ENCODE results near the gene SLC35E4.

Gene SLC35E4

DNA sequence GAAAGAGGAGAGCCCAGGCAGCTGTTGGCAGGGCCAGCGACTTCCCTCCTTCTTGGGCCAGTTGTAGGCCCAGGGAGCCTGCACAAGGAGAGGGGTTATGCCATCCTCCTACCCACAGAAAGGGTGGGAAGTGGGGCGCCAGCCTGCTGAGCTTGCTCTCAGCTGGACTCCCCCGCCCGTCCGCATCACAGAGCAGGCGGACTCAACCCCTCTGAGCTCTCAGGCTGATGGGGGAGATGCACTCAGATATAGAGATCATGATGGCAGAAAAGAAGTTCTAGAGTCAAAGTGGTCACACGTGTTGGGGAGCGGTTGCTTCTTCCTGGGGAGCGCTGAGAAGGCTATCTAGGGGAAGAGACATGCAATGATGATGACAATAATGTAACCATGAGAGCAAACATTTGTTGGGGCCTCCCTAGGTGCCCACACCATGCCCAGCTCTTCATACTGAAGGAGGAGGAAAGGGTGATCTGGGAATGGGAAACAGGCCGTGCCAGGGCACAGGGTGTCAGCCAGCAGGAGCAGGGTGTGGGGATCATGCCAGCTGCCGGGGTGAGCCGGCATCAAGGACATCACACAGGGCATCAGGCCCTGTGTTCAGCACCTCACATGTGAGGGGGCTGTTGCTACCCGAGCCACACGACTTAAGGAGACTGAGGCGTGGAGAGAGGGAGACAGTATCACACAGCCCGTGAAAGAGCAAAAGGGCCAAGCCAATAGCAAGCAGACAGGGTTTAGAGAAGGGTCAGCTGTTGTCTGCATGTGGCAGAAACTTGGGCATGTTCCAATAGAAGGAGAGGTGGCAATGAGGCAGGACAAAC lies 7.7 kb downstream of the SLC35E4 start:
- H3K4me3 ChIP-seq (ENCODE audit: low read depth, low read length) = no peak overlapping the region
- TF ChIP-seq, protein P1, sequence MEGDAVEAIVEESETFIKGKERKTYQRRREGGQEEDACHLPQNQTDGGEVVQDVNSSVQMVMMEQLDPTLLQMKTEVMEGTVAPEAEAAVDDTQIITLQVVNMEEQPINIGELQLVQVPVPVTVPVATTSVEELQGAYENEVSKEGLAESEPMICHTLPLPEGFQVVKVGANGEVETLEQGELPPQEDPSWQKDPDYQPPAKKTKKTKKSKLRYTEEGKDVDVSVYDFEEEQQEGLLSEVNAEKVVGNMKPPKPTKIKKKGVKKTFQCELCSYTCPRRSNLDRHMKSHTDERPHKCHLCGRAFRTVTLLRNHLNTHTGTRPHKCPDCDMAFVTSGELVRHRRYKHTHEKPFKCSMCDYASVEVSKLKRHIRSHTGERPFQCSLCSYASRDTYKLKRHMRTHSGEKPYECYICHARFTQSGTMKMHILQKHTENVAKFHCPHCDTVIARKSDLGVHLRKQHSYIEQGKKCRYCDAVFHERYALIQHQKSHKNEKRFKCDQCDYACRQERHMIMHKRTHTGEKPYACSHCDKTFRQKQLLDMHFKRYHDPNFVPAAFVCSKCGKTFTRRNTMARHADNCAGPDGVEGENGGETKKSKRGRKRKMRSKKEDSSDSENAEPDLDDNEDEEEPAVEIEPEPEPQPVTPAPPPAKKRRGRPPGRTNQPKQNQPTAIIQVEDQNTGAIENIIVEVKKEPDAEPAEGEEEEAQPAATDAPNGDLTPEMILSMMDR (IDR thresholded peaks at IDR 0.05; ENCODE audit: low read depth, low read length) = no peak

DNA sequence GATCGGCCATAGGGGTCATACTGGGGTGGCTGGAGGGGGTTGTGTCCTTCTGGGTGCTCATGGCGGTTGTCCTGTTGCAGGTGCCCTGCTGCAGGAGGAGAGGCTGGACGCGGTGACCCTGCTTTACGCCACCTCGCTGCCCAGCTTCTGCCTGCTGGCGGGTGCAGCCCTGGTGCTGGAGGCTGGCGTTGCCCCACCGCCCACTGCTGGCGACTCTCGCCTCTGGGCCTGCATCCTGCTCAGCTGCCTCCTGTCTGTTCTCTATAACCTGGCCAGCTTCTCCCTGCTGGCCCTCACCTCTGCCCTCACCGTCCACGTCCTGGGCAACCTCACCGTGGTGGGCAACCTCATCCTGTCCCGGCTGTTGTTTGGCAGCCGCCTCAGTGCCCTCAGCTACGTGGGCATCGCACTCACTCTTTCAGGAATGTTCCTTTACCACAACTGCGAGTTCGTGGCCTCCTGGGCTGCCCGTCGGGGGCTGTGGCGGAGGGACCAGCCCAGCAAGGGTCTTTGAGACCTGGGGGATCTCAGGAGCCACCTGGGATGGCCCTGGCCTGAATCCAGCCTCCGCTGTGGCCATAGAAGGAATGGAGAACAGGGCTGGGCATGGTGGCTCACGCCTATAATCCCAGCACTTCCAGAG lies 11.1 kb downstream of the SLC35E4 start:
- H3K4me3 ChIP-seq (ENCODE audit: low read depth, low read length) = no peak overlapping the region
- TF ChIP-seq, protein P1 (IDR thresholded peaks at IDR 0.05; ENCODE audit: low read depth, low read length) = no peak

DNA sequence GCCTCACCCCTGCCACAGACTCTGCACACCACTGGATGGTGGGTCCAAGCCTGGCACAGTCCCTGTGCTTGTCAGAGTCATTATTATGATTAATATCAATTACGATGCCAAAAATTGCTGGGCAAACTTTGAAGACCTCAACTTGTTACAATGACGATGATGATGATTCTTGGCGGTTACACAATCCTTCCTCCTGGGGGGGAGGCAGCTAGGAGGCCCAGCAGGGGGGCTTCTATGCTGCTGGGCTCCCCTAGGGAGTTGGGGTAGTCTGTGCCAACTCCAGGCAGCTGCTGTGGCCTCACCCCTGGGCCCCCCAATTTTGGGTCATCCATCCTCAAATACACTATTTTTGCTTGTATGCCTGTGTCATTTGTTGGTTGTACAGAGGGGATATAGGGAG lies 12.0 kb downstream of the SLC35E4 start:
- no peak overlapping the region for H3K4me3 ChIP-seq (ENCODE audit: low read depth, low read length)
- TF ChIP-seq, protein P1 (IDR thresholded peaks at IDR 0.05; ENCODE audit: low read depth, low read length) = no peak

DNA sequence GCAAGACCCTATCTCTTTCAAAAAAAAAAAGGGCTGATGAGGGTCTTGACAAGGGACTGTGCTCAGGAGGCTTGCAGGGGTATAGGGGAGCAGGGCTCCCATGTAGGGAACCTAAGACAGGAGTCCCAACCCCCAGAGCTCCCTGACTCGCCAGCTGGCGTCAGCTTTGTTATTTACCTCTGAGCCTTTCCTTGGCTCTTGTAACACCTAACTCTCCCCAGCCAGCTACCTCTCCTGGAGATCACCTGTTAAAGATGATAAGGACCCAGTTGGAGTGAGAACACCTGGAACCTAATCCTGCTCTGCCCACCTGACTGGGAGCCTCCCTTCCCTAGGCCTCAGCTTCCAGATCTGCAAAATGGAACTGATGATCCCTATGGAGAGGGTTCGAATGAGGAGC lies 13.2 kb downstream of the SLC35E4 start:
- H3K4me3 ChIP-seq (ENCODE audit: low read depth, low read length) = no peak overlapping the region
- TF ChIP-seq, protein P1 (IDR thresholded peaks at IDR 0.05; ENCODE audit: low read depth, low read length) = no peak

DNA sequence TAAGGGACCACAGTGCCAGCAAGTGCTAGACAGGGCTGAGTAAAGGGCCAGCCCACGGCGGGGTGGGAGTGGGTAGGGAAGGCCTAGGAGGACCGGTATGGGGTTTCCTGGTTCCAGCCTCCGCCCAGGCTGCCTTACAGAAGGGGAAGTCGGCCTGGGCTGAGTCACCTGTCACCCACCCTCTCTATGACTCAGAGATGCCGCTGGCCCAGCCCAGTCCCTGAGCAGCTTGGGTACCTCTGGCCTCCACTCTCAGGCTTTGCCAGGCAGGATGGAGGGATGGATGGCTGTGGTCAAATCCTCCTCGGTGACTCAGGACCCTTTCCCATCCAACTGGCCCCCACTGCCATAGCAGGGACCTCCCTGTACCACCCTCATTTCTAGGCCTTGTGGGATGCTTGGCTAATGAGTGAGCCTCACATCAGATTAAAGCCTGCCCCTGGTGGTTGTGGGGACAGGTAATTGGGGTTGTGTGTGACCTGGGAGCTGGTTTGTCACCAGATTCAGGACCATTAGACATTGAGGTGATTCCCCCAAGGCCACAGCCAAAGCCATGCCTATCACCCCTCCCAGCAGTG lies 13.9 kb downstream of the SLC35E4 start:
- TF ChIP-seq, protein P1 (IDR thresholded peaks at IDR 0.05; ENCODE audit: low read depth, low read length) = no peak
- no peak overlapping the region for H3K4me3 ChIP-seq (ENCODE audit: low read depth, low read length)

DNA sequence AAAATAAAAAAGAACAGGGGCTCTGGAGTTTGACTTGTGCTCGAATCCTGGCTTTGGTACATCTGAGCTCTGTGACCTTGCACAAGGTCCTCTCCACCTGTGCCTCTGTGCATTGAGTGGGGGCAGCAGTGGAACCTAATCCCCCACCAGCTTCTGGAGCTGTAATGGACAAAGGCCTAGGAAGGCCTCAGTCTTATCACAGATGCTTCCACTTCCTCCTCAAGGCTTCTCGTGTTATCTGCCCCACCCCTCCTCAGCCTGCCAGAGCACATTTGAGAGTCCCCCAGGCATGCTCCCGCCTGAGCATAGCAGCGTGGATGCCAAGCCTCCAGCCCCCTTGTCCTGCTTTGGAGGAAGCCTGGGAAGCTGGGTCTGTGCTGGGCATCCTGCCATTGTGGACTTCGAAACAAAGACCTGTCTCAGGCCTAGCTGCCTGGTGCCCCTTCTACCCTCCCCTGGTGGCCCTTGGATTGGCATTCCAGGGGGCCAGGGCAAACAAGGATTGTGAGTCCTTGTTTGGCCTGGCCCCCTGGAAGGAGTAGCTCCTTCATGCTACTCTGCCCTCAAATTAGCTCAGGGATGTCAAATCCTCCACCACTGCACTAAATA lies 15.0 kb downstream of the SLC35E4 start:
- no peak overlapping the region for H3K4me3 ChIP-seq (ENCODE audit: low read depth, low read length)
- TF ChIP-seq, protein P1 (IDR thresholded peaks at IDR 0.05; ENCODE audit: low read depth, low read length) = no peak
